Upper lobe of right lung (tissue), 1 donor: ENCODE results near the gene KBTBD12. TPM values are rescaled to one million over a fixed set of nuclear protein-coding genes. Genes with fewer than 3 reads are reported as not detected.

Experiments used
- ATAC-seq: fragments of 200-7000 bp; cut with Tn5 transposase; one replicate; pipeline ENCODE4 v1.9.1; 2020; ENCODE audit warnings: mild to moderate bottlenecking, moderate library complexity
- DNase-seq: peaks from one replicate; pipeline ENCODE4 v3.0.0-alpha.2; 2020
- H3K27ac ChIP-seq: fragments of 200-600 bp; one replicate; pipeline ENCODE4 v1.8.0; 2022
- H3K27me3 ChIP-seq: fragments of 200-600 bp; one replicate; pipeline ENCODE4 v1.8.0; 2022; ENCODE audit warnings: mild to moderate bottlenecking
- H3K36me3 ChIP-seq: fragments of 200-600 bp; one replicate; pipeline ENCODE4 v1.8.0; 2022
- H3K4me1 ChIP-seq: fragments of 200-600 bp; one replicate; pipeline ENCODE4 v1.8.0; 2022
- H3K4me3 ChIP-seq: fragments of 200-600 bp; one replicate; pipeline ENCODE4 v1.8.0; 2022; ENCODE audit warnings: mild to moderate bottlenecking
- H3K9me3 ChIP-seq: fragments of 200-600 bp; one replicate; pipeline ENCODE4 v1.8.0; 2022
- CTCF ChIP-seq: fragments of 200-600 bp; IDR thresholded peaks from one replicate; pipeline ENCODE4 v1.8.0; 2022; ENCODE audit warnings: antibody characterized with exemption
- intact Hi-C: fragments of 100-400 bp; cut with DNase I; formaldehyde crosslinking; loops from one replicate; pipeline ENCODE4 v1.11.0; 2022
- total RNA-seq: library from RNA; stranded (reverse); fragmentation: NEBNext Ultra II Directional; extraction: Animal tissue kit (Norgen Biotek cat#: 25700); gene quantifications from one replicate; pipeline ENCODE4 v1.2.1, GENCODE V29; 2021
- donor health status: DM: no; HTN: yes; CAD: no; lungs with severe emphysema.

The KBTBD12 gene
- total RNA-seq, 1 donor from 2014 or later = 1.3 TPM

GRCh38 chr3:127915937-127916493, 983 bp downstream of the KBTBD12 start:
- no peak for TF ChIP-seq CTCF
- intact Hi-C loops = no loop called here
- ATAC-seq (no peak), DNase-seq (no peak)
- Histone ChIP-seq H3K9me3 (no peaks in the 10 kb centered on the region), H3K27me3 (peaks cover 7% of the 10 kb centered on the region), H3K4me1 (peaks cover 31% of the 10 kb centered on the region), H3K27ac (no peak overlapping the region), H3K36me3 (no peaks in the 10 kb centered on the region), H3K4me3 (peak overlapping the region; percentile 57)

DNA sequence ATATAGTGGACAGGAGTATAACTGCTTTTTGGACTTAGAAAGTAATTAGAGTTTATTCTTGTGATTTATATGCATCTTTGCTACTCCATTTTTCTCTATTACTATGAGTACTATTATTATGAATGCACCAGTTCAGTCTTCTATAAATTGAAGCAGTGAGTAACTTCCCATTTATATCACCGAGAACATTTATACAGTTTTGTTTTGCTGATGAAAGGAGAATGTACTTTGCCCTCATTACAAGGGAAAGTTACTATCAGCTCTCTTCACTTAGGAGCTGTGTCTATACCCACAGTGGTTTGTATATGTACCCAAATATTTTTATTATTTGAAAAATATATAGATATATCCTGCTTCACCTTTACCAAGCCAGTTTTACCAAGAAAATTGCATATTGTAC, 5.7 kb downstream of the KBTBD12 start:
- H3K4me3 ChIP-seq = no peak overlapping the region
- no peaks in the 10 kb centered on the region for H3K9me3 ChIP-seq
- H3K36me3 ChIP-seq = no peaks in the 10 kb centered on the region
- DNase-seq = no peak
- intact Hi-C loops = no loop called here
- no peaks in the 10 kb centered on the region for H3K4me1 ChIP-seq
- TF ChIP-seq CTCF = no peak
- no peaks in the 10 kb centered on the region for H3K27me3 ChIP-seq
- no peak for ATAC-seq
- no peak overlapping the region for H3K27ac ChIP-seq

- ATAC-seq (no peak), DNase-seq (no peak)
- Histone ChIP-seq H3K4me1 (no peaks in the 10 kb centered on the region), H3K36me3 (no peaks in the 10 kb centered on the region), H3K27me3 (no peaks in the 10 kb centered on the region), H3K27ac (no peak overlapping the region), H3K9me3 (no peaks in the 10 kb centered on the region), H3K4me3 (no peak overlapping the region)
- intact Hi-C loops = no loop called here
- TF ChIP-seq CTCF = no peak
Measured at GRCh38 chr3:127923611-127924010, 8.6 kb downstream of the KBTBD12 start.

DNA sequence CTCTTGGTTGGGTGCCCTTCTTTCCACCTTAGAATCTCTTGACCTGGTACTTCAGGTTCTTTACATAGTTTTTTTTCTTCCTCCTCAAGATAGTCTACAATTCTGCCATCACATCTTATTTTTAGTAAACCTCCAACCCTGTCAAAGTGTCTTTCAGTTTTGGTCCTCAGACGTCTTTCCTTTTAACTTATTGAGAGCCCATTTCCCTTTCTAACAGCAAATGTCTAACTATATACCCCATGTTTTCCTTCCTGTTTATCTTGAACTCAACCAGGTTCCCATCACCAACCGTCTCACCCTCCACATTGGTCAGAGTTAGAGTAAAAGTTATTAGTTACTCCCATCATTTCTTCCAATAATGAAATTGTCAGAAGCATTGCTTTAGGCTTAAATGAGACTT, 10.4 kb downstream of the KBTBD12 start:
- intact Hi-C loops = no loop called here

GRCh38 chr3:127927829-127928604, 13.0 kb downstream of the KBTBD12 start:
- no peaks in the 10 kb centered on the region for H3K4me1 ChIP-seq
- DNase-seq (no peak), ATAC-seq (no peak)
- no peak overlapping the region for H3K27ac ChIP-seq
- no peaks in the 10 kb centered on the region for H3K27me3 ChIP-seq
- TF ChIP-seq CTCF = no peak
- intact Hi-C loops = no loop called here
- no peaks in the 10 kb centered on the region for H3K36me3 ChIP-seq
- H3K4me3 ChIP-seq = no peak overlapping the region
- H3K9me3 ChIP-seq = no peaks in the 10 kb centered on the region

More for the DNA sequence above, 10.4 kb downstream of the KBTBD12 start:
- H3K27me3 ChIP-seq = no peaks in the 10 kb centered on the region
- no peak for TF ChIP-seq CTCF
- H3K9me3 ChIP-seq = no peaks in the 10 kb centered on the region
- DNase-seq (no peak), ATAC-seq (no peak)
- H3K4me1 ChIP-seq = no peaks in the 10 kb centered on the region
- no peak overlapping the region for H3K4me3 ChIP-seq
- H3K36me3 ChIP-seq = no peaks in the 10 kb centered on the region
- H3K27ac ChIP-seq = no peak overlapping the region
